IPS DF 19.7 (cell line): ENCODE results near the gene COL11A2.

Experiments
- DNase-seq: peaks from one replicate; pipeline ENCODE4 v3.0.0-alpha.2; 2013; ENCODE audit warnings: low read depth, low spot score

Gene COL11A2

DNA sequence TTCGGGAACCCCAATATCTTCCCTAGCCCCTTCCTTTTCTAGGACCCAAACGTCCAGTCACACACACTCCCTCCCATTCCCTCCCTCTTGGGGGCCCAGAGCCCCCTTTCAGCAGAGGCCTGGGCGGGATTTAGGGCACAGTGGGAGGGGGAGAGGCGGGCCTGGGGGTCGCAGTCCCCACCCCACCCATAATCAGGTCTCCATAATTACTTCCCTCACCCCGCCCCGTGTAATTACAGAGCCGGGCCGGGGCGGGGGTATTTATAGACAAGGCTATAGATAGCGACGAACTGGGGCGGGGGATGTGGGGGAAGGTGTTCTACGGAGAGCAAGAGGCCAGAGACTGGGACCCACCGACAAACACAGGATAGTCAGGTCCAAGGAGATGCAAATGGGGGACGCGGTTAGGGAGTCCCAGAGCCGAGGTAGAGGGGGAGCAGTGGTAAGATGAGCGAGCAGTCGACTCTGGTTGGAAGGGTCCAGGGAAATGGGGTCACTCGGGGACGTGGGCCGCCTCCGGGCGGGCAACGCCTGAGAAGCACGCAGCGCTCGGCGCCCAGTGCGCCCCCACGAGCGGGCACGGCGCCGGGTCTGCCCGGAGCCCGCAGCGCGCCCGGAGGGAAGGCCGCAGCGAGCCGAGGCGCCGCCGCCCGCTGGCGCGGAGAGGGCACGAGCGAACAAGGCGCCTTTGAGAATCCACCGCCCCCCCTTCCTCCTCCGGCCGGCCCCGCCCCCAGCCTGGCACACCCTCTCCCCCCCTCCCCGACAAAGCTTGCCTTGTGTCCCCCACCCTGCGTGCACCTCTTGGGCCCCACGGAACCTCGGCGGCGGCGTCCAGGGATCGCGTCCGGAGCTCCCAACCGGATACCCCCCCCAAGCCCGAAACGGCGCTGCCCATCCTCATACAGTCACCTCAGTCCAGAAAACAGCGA is 670 bp upstream of the COL11A2 start:
- DNase-seq = no peak

DNA sequence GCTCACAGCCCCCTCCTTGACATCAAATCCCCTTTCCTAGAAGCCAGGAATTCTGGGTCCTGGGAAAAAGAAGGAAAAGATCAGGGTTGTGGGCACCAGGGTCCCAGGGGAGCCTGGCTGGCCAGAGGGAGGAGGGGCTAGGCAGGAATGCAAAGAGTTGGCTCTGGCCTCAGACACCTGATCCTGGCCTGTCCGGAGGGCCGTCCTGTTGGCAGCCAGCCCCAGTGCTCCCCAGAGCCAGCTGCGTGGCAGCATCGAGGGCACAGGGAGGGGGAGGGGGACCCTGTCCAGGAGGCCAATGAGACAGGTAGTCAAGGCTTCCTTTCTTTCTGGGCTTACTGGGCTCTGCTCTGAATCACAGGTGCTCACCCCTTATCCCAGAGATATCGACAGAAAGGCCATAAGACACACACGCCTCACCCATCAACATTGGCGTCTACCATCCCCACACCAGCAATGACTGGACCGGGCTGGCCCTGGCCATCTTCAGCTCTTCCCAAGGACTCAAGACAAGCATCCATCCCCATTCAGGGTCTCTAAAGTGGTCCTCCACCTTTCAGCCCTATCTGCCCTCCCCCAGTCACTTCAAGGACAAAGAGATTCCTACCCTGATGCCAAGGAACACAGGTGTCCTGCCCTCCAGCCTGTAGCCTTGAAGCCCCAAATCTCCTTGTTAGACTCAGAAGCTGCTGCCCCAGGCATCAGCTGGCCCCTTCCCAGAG is 723 bp downstream of the COL11A2 start:
- DNase-seq = no peak

DNA sequence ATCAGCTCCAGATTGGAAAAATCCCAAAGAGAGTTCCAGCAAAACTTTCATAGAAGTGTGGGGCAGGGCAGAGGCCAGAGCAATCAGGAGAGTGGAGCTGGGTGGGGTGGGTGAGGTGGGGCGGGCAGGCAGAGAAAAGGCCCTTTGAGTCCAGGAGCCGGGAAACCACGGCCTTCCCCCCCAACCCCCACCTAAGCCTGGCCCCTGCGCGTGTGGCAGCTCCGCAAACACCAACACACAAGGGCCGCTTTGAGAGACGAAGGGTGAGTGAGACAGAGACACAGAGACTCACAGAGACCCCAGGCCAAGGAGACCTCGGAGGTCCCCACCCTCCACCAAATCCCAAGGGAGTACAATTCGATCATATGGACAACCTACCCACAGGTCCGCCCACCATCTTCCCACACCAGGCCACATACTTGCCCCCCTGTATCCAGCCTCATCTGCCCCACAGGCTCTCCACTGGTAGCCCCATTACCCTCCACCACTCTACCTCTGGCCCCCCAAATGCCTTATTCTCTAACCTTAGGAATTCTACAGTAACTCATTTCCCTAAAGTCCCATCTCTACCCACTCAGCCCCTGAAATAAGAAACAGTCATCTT is 1.7 kb downstream of the COL11A2 start:
- no peak for DNase-seq

DNA sequence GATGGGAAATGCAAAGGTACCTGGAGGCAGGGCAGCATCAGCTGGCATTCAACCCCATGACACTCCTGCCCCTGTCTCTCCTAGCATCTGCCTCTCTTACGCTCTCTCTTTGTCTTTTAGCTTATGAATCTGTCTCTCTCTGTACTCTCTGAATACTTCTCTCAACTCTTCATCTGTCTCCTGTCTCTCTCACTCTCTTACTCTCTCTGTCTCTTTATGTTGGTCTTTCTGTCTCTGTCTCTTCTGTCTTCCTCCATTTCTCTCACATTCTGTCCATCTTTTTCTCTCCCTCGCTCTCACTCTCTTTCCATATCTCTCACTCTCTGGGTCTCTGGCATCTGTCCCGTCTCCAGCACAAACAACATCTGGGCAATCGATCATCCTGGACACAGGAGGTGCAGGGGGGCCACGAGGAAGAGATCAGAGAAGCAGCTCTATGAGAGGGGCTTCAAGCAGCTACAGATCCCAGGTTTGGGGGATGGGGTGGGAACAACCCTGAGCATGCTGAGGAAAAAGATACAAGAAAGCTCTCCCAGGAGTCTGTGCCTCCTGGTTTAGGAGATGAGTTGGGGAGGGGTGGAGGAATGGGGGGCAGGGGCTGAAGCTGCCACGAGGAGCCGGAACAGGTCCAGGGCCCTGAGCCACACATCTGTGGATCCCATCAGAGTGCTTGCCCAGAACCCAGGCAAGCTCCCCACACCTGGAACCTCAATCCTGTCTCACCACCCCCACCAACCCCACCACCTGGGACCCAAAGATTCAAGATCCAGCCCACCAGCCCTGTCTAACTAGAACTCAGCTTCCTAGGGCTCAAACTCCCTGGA is 2.4 kb downstream of the COL11A2 start:
- no peak for DNase-seq

DNA sequence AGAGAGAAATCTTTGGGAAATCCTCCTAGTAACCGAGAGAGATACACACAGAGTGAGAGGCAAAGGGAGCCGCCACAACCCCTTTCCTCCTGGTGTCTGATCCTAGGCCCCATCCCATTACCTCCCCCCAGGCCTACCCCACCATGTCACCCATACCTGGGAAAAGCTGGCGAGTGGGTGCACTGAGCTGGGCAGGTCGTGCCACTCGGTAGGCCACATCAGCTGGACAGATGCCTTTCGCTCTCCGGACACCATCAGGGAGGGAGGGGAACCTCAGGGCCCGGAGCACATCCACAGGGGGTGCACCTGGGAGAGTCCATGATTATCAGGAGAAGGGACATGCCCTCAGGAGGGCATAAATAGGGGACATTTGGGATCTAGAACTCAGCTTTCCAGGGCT is 3.1 kb downstream of the COL11A2 start:
- DNase-seq = no peak

DNA sequence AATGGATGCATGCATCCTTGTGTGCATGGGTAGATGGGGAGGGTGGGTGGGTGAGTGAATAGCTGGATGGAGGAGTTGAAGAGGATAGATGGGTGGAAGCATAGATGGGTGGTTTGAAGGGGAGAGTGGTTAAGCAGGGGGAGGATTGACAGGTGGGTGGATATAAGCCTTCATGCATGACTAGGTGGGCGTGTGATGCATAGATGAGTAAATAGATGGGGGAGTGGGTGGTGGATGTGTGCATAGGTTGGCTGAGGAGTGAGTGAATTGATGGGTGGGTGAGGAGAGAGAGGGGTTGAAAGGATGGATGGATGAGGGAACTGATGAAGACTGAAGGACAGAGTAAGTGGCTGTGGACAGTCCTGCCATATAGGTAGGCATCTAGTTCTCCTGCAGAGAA is 4.5 kb downstream of the COL11A2 start:
- DNase-seq = no peak

DNA sequence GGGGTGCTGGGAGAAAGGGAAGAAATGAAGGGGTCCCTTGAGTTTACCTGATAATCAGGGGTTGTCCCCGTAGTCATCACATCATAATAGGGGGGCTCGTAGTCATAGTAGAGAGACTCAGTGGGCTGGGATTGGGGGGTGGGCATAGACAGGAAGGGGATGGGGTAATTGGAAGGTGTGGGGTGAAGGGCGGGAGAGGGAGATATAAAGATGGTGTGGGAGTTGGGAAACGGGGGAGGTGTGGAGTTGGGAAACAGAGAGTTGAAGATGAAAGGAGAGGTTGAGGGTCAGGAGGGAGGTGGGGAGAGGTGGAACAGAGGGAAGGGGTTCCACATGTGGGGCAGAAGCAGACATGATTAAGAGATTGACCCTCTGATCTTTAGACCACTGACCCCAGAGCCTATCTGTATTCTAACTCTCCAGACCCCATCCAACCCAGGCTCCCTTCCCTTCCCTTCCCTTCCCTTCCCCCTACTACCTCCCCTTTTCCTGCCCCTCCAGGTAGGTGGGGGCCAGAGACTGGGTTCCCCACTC is 6.5 kb downstream of the COL11A2 start:
- DNase-seq = no peak

DNA sequence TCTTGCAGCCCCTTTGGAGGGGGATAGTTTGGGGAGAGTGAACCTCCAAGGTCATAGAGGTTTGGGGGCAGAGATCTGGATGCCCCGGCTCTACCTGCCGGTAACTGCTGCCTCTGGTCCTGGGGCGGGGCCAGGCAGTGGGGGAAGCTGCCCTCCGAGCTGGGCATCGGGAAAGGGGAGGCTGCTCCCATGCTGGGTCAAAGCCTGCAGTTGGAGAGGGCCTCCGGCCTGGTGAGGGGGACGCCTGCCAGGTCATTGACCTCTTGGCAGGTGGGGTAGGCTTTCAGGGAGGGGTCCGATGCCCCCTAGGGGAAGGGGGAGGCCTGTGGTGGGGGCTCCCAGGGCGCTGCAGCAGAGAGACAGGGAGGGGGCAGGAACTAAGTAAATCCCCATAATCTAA is 7.1 kb downstream of the COL11A2 start:
- DNase-seq = no peak

DNA sequence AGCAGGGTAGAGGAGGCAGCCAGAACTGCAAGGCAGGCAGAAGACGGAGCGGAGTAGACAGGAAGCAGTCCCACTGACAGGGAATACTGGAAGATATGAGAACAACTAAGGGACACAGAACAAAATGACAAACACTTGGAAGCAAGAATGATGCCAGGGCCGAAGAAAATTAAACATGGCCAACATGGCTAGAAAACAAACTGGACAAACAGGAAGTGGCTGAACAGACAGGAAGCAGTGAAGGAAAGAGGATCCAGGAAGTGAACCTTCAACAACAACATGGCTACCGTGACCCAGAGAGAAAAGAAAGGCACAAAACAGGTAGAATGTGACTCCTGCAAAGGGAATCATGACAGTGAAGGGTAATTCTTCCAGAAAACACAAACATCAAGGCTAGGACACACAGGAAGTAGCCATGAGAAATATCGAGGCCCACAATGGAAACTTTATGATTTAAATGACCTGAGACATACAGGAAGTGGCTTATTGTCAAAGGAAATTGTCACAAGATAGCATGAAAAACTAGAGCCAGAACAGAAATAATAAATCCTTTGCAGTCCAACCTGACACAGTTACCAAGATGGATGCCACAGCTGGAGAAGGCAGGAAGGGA is 9.1 kb downstream of the COL11A2 start:
- no peak for DNase-seq

DNA sequence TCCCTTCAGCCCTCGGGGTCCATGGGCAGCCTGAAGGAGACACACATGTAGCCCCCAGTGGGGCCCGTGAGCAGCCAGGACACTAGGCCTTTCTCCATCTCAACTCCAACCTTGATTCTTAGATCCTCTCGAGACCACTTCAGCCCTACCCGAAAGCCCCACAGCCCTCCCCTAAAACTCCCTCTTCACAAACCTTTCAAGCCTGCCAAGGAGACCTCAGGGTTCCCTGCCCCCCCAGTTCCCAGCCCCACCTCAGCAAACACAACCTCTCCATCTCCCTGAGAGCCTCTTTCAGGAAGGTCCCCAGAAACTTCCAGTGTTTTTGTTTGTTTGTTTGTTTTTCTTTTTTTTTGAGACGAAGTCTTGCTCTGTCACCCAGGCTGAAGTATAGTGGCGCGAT is 11.1 kb downstream of the COL11A2 start:
- no peak for DNase-seq

DNA sequence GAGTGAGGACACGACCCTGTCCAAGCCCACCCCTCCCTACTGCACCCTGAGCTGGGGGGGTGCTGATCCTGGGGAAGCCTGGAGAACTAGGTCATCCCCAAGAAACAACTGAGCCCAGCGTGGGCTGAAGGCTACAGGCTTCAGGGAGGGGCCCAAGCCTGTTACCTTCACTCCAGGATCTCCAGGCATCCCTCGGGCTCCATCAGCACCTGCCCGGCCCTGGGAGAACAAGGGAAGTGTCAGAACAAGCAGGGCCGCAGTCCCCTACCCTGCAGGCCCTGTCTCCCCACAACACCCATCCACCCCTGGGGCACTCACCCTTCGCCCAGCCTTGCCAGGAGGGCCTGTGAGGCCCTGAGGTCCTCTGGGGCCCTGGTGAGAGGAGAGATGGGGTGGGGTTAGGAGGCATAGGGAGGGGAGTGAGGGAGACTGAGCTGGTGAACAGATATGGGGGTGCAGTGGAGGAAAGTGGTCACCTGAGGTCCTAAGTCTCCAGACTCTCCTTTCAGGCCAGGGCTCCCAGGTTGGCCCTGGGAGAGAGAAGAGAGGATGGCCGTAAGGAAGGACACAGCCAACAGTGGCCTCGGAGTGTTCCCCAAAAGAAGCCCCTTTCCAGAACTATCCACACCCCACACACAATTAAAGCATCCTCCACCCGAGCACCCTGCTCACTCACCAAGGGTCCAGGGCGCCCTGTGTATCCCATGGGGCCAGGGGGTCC is 13.4 kb downstream of the COL11A2 start:
- DNase-seq = no peak

DNA sequence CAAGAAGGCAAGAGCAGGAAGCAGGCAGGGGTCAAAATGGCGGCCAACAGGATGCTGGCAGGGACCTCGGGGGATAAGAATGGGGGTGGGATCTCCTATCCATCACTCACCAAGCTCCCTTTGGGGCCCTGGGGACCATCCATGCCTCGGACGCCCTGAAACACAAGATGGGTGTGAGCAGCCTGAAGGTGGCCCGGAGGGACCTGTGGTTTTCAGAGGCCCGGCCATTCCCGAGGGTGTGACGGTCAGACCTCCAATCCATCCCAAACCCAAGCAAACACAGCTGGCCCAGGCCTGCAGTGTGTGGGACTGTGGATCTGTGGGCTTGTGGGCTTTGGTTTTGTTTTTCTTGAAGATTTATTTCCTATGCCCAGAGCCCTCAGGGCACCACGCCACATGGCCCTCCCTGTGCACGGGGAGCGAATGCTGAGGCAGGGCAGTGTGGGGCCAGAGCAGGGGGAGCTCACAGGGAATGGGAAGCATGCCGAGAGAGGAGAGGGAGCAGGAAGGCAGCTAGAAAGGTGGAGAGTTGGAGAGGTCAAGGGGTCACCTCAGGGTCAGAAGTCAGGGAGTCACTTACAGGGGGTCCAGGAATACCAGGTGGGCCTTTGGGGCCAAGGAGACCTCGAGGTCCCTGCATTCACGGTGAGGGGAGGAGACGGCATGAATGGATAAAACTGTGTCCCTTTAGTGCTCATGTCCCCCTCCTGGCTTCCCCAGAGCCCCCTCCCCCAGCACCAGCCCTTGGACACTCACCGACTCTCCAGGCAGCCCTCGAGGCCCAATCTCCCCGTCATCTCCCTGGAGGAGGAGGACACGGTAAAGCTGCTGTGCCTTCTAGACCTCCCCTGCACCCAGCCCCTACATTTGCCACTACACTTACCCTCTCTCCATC is 14.5 kb downstream of the COL11A2 start:
- no peak for DNase-seq

DNA sequence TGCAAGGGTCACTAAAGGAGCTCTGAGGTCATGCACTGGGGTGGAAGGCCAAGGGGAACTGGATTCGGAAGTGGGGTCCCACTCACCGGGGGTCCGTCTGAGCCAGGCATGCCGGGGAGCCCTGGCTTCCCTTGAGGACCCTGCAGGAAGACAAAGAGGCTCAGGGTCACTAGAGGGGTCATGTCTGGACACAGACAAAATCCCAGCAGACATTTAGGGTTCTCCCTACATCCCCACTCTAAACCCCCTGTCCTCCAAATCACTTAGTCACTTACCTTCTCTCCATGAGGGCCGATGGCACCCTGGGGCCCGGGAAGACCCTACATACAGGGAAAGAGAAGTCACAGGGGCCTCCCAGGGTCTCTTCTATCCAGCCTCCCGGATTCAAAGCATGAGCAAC is 15.4 kb downstream of the COL11A2 start:
- no peak for DNase-seq

DNA sequence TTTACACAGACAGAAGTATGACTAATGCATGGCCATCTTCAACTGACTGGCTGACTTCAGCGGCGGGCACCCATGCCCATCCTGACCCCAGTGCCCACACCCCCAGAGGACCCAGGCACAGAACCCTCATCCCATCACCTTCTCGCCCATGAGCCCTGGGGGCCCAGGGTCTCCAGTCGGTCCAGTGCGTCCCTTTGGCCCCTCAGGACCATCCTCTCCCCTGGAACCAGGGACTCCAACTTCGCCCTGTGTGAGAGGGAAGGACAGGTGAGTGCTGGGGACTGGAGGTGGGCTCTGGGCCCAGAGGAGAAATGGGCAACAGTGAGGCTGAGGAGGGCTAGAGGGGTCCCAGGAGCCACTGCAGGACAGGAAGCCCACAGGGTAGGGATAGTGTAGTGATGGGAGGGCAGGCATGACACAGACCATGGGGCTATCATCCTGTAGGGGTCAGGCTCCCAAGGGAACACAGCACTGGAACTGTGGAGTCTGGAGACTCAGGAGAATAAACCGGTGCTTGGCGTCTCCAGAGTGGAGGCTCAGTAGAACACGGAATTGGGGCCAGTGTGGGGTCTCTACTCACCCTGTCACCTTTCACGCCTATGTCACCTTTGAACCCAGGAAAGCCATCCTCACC is 16.7 kb downstream of the COL11A2 start:
- no peak for DNase-seq

DNA sequence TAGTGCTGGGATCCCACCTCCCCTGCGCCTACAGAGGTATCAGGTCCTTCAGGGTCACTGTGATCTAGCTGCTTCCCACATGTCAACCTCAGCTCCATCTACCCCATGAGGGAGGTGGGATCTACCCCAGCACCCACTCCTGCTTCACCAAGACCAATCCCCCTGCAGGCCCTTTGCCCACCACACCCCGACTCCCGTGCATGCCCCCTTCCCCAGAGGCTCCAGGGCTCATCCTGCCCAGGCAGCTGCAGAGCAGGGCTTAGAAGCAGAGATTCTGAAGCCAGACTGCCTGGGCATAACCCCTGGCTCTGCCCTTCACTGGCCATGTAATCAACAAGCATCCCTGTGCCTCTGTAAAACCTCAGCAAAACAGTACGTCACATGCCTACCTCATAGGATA is 17.5 kb downstream of the COL11A2 start:
- DNase-seq = no peak

DNA sequence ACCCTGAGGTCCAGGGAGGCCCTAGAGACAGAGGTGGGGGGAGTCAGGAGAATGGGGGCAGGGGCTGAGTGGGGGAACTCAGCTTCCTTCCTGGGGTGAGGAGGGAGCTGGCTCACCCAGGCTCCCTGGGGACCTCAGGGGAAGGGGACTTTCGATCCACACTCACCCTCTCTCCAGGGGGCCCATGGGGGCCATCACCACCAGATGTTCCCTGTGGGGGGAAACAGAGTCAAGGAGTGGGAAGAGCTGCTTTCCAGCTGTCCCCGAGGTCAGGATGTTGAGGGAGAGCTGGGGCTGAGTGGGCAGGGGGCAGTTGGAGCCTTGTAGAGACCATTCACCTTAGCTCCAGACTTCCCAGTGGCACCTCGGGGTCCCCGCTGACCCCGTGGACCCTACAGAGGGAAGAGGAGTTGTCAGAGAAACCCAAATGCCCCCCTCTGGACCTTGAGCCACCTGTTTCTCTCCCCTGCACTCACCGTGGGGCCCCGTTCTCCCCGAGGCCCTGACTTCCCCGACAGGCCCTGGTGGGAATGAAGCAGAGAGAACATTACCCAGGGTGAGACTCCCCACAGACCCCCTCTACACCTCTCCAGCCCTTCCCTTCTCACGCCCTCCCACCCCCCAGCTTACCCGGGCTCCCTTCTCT is 18.6 kb downstream of the COL11A2 start:
- DNase-seq = no peak

DNA sequence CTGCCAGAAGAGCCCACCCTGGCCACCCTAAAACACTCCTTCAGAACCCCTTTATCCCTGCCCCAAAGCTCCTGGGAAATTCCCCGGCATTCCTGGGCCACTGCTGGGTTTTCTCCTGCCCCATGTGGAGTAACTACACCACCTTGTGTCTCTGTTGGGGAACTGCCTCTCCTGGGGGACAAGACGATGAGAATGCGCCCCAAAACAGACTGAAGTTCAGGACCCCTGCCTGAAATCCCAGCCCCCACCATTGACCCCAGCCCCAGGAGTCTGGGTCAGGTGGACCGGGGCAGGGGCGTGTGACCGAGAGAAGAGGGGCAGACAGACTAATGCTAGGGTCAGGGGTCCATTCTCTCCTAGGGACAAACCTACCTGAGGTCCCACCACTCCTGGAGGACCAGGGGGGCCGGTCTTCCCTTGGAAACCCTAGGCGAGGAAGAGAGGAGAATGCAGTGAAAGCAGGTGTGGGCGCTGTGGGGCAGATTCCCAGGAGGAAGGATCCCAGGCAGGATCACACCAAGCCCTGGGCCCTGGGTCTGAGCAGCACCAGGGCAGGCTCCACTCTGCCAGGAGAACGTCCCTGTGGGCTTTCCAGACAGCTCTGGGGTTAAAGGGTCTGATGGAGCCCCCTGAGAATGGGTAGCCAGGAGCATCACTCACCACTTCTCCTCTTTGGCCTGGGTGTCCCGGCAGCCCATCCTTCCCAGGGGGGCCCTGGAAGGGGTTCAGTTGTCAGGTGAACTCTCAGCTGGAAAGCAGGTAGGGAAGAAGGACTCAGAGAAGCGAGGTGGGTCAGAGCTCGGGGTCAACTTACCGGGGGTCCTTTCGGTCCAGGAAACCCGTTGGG is 19.4 kb downstream of the COL11A2 start:
- no peak for DNase-seq
